Astrocyte of the cerebellum (primary cell): ENCODE measurements around the gene SUMF1.

ENCODE experiments used
- DNase-seq: peaks from one replicate; pipeline ENCODE4 v3.0.0-alpha.2; 2011; ENCODE audit warnings: low read depth
- H3K4me3 ChIP-seq: 2 replicates; pipeline ENCODE4 v1.5.1; 2011; ENCODE audit warnings: mild to moderate bottlenecking, low read depth, low read length, moderate library complexity
- in situ Hi-C: cut with HindIII; loops from 2 replicates; pipeline ENCODE4 v1.10.0; 2017; ENCODE audit warnings: low sequenced_read_pairs
- TF ChIP-seq, protein P1 (sequence below): IDR thresholded peaks from 2 replicates; pipeline ENCODE4 v1.5.1; 2012; ENCODE audit warnings: low read length, low read depth, moderate library complexity, mild to moderate bottlenecking; ENCODE audit errors: missing control alignments

SUMF1 gene

DNA sequence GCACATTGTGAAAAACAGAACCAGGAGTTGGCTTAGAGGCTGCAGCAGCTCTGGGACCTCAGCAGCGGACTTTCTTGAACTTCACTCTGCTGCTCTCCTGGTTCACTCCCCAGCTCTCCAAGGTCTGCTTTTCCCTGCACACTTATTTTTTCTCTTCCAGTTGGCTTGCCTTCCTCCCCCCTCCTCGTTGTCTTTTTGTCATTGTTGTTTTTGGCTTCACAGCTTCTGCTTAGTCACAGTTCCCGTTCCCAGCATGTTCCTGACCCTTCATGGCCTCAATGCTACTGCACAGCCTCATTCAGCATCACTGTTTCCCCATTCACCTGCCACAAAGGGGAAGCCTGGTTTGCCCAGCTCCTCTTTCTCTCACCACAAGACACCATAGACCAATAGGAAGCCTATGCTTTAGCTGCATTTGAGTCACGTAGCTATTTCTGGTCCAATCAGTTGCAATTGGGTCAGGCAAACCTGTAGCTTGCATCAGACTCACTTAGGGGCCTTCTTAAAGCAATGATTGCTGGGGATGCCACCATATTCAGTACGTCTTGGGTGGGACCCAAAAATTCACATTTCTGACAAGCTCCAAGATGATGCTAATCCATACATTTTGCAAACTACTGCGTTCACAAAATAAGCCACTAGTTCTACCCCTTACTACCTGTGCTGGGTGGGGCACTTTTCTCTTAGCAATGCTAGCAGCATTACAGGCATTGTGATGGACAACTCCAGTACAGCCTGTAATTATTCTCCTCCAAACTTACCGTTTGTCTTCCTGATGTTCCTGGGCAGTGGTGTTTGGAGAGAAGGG is 7.8 kb upstream of the SUMF1 start:
- peak; percentile 19 for DNase-seq
- TF ChIP-seq, protein P1, sequence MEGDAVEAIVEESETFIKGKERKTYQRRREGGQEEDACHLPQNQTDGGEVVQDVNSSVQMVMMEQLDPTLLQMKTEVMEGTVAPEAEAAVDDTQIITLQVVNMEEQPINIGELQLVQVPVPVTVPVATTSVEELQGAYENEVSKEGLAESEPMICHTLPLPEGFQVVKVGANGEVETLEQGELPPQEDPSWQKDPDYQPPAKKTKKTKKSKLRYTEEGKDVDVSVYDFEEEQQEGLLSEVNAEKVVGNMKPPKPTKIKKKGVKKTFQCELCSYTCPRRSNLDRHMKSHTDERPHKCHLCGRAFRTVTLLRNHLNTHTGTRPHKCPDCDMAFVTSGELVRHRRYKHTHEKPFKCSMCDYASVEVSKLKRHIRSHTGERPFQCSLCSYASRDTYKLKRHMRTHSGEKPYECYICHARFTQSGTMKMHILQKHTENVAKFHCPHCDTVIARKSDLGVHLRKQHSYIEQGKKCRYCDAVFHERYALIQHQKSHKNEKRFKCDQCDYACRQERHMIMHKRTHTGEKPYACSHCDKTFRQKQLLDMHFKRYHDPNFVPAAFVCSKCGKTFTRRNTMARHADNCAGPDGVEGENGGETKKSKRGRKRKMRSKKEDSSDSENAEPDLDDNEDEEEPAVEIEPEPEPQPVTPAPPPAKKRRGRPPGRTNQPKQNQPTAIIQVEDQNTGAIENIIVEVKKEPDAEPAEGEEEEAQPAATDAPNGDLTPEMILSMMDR = no peak
- H3K4me3 ChIP-seq = no peak overlapping the region
- in situ Hi-C loops = no loop called here

DNA sequence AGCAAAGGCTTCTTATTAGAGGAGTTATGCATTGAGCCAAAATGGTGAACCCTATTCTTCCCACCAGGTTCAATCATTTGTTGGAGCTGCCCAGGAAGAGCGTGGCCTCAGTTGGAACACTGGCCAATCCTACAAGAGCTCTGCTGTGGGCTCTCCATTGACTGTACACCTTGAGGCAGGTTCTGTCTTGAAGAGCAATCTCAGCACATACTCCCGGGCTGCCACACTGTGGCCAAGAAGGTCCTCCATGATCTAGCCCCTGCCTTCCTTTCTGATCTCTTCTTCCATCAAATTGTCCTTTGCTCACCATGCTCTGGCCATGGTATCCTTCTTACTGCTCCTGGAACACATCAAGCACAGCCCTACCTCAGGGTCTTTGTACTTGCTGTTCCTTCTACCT is 5.7 kb upstream of the SUMF1 start:
- TF ChIP-seq, protein P1 = no peak
- no peak for DNase-seq
- no peak overlapping the region for H3K4me3 ChIP-seq
- in situ Hi-C loops = no loop called here

DNA sequence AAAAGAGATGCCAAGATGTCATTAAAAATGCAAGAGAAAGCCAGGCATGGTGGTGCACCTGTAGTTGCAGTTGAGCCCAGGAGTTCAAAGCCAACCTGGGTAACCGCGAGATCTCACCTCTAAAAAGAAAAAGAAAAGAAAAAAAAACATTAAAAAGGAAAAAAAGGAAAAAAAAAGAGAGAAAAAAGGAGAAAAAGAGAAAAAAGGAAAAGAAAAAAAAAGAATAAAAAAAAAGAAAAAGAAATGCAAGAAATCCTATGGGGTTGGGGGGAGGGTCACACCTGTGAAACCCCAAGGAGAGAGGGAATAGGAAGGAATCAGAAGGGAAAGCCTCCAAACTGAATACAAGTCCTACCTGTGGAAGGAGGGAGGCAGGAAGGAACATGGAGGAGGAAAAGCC is 5.2 kb upstream of the SUMF1 start:
- H3K4me3 ChIP-seq = no peak overlapping the region
- in situ Hi-C loops = no loop called here
- TF ChIP-seq, protein P1 = no peak
- no peak for DNase-seq

DNA sequence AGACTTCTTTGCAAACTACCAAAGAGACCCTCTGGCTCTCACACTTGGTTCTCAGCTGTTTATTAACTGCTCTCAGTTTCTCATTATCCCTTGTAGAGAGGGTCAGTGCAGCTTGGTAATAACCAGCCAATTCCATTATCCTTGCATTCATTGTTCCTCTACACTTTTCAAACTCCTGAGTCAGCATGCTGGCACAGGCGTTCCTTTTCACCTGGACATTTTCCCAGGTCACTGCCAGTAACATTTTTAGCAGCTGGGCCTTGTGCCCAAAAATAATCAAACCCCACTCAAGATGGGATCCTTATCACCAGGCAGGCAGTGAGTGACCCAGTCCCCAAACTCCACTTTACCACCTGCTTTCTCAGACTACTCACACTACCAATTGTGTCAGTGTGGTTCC is 4.8 kb upstream of the SUMF1 start:
- no peak for DNase-seq
- TF ChIP-seq, protein P1 = no peak
- H3K4me3 ChIP-seq = no peak overlapping the region
- in situ Hi-C loops = no loop called here

DNA sequence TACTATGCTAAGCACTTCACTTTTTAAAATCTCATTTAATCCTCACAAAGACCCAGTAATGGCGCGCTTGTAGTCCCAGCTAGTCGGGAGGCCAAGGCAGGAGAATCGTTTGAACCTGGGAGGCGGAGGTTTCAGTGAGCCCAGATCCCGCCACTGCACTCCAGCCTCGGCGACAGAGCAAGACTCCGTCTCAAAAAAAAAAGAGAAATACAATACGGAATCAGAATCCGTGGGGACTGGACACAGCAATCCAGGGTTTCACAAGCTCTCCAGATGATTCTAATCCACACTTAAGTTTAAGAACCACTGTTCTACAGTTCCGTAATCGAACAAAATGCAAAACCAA is 426 bp upstream of the SUMF1 start:
- in situ Hi-C loops = no loop called here
- TF ChIP-seq, protein P1 = no peak
- H3K4me3 ChIP-seq = peak overlapping the region; percentile 71
- DNase-seq = no peak

DNA sequence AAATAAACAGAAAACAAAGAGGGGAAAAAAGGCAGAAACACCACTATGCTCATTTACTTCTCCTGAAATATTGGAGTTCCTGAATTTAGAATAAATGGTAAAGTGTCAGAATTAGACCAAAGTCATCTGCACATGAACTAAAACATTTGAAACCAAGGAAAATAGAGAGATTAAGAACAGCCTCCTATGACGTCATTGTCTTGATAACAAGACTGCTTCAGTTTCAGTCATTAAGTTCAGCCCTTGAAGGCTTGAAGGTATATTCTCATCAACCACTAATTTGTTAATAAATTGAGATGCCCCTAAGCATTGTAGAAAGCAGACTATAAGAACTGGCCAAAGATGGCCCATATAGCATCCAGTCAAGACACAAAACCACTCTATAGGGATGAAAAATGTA is 2.5 kb downstream of the SUMF1 start:
- in situ Hi-C loops = no loop called here
- no peak overlapping the region for H3K4me3 ChIP-seq
- DNase-seq = no peak
- TF ChIP-seq, protein P1 = no peak
